Fibroblast of mammary gland (primary cell): Measurements from ENCODE around the gene GALNT17.

ENCODE experiments used
- DNase-seq: peaks from one replicate; pipeline ENCODE4 v3.0.0-alpha.2; 2010; ENCODE audit warnings: low read depth
- H3K4me3 ChIP-seq: 2 replicates; pipeline ENCODE4 v1.5.1; 2011; ENCODE audit warnings: low read depth, mild to moderate bottlenecking, low read length, moderate library complexity; ENCODE audit not compliant: control insufficient read depth
- CTCF ChIP-seq: conservative IDR thresholded peaks from 2 replicates; pipeline ENCODE4 v1.5.1; 2011; ENCODE audit warnings: low read depth, low read length, inconsistent platforms; ENCODE audit not compliant: control insufficient read depth, insufficient read depth

Gene GALNT17

GRCh38 chr7:71538210-71538609 lies 406.3 kb downstream of the GALNT17 start:
- DNase-seq, result no peak
- no peak overlapping the region for H3K4me3 ChIP-seq
- no peak for TF ChIP-seq CTCF

GRCh38 chr7:71539615-71540014 lies 407.7 kb downstream of the GALNT17 start:
- no peak for DNase-seq
- H3K4me3 ChIP-seq, result no peak overlapping the region
- no peak for TF ChIP-seq CTCF

- no peak for TF ChIP-seq CTCF
- DNase-seq, result no peak
- H3K4me3 ChIP-seq, result no peak overlapping the region
Observed at GRCh38 chr7:71541707-71542353, 409.9 kb downstream of the GALNT17 start.

GRCh38 chr7:71543396-71543795 lies 411.5 kb downstream of the GALNT17 start:
- H3K4me3 ChIP-seq, result no peak overlapping the region
- no peak for DNase-seq
- no peak for TF ChIP-seq CTCF

GRCh38 chr7:71544816-71545215 lies 412.9 kb downstream of the GALNT17 start:
- H3K4me3 ChIP-seq, result no peak overlapping the region
- DNase-seq, result no peak
- no peak for TF ChIP-seq CTCF

- no peak for DNase-seq
- no peak overlapping the region for H3K4me3 ChIP-seq
Observed at GRCh38 chr7:71547426-71547825, 415.5 kb downstream of the GALNT17 start.

More at GRCh38 chr7:71547426-71547825, 415.5 kb downstream of the GALNT17 start:
- no peak for TF ChIP-seq CTCF
